GM12878 (cell line): ENCODE data around the gene EXOC3L4. TPM values are rescaled to one million over a fixed set of nuclear protein-coding genes. Genes with fewer than 3 reads are reported as not detected.

Experiments used
- ATAC-seq: fragments of 200-7000 bp; cut with Tn5 transposase; 3 replicates; pipeline ENCODE4 v1.9.1; 2020; ENCODE audit warnings: mild to moderate bottlenecking, moderate library complexity
- BruUV-seq: library from RNA; stranded (reverse); fragments of 400-500 nt; replicated peaks from 2 replicates; lab custom pipeline; 2021; lab: Mats Ljungman, UMichigan
- CTCF ChIA-PET: fragments of 300-600 bp; sonication (Branson Sonifier 250); formaldehyde crosslinking; extraction: SDS; loops from one replicate; lab custom pipeline; 2021; ENCODE audit warnings: inconsistent platforms; lab: Yijun Ruan, JAX
- POLR2A ChIA-PET: fragments of 350-600 bp; formaldehyde crosslinking; extraction: SDS; loops from one replicate; lab custom pipeline; 2021; ENCODE audit warnings: inconsistent platforms; lab: Charles Lee
- RAD21 ChIA-PET: fragments of 300-600 bp; sonication (Branson Sonifier 250); formaldehyde crosslinking; loops from one replicate; lab custom pipeline; 2023; ENCODE audit warnings: antibody characterized with exemption; ENCODE audit not compliant: unreplicated experiment; lab: Charles Lee
- SMC1A ChIA-PET: fragments of 300-600 bp; sonication (Branson Sonifier 250); formaldehyde crosslinking; loops from one replicate; lab custom pipeline; 2023; ENCODE audit not compliant: unreplicated experiment, uncharacterized antibody; lab: Charles Lee
- DNase-seq: peaks from one replicate; pipeline ENCODE4 v3.0.0-alpha.2; 2011; ENCODE audit warnings: low read depth, low spot score
- FAIRE-seq: peaks from 3 replicates; lab custom pipeline; 2011; peaks lifted over from hg19 to GRCh38; lab: Jason Lieb, UNC
- H2AFZ ChIP-seq: 2 replicates; pipeline ENCODE4 v1.6.0; 2011; ENCODE audit warnings: low read depth, low read length, control low read depth; ENCODE audit not compliant: control insufficient read depth
- H3K27ac ChIP-seq: 2 replicates; pipeline ENCODE4 v1.5.1; 2011; ENCODE audit warnings: control low read depth; ENCODE audit not compliant: control insufficient read depth, insufficient read depth
- H3K27me3 ChIP-seq, 2 experiments: replicated peaks in 1 of 2; 2 replicates each; pipeline versions ENCODE4 v1.6.0 to v1.6.1; 2011; ENCODE audit warnings: low read length in 1 of 2; ENCODE audit not compliant: control insufficient read depth in 2 of 2, insufficient read depth in 2 of 2
- H3K36me3 ChIP-seq, 2 experiments: 2 replicates each; pipeline ENCODE4 v1.5.1; 2011; ENCODE audit warnings: low read length in 1 of 2; ENCODE audit not compliant: control insufficient read depth in 2 of 2, insufficient read depth in 2 of 2
- H3K4me1 ChIP-seq: 2 replicates; pipeline ENCODE4 v1.6.1; 2011; ENCODE audit warnings: mild to moderate bottlenecking, low read length, moderate library complexity, mixed read lengths; ENCODE audit not compliant: control insufficient read depth, insufficient read depth
- H3K4me2 ChIP-seq: 2 replicates; pipeline ENCODE4 v1.6.0; 2011; ENCODE audit warnings: control low read depth; ENCODE audit not compliant: control insufficient read depth, insufficient read depth
- H3K4me3 ChIP-seq: fragments of 200-600 bp; sonication (generic); 2 replicates; pipeline ENCODE4 v1.5.1; 2016
- H3K79me2 ChIP-seq: 2 replicates; pipeline ENCODE4 v1.6.0; 2011; ENCODE audit warnings: low read length; ENCODE audit not compliant: control insufficient read depth, insufficient read depth
- H3K9ac ChIP-seq: 2 replicates; pipeline ENCODE4 v1.8.0; 2011; ENCODE audit warnings: low read length, control low read depth, mixed read lengths; ENCODE audit not compliant: control insufficient read depth, insufficient read depth
- H3K9me3 ChIP-seq: replicated peaks from 3 replicates; pipeline ENCODE4 v1.5.1; 2011; ENCODE audit warnings: mild to moderate bottlenecking, low read length; ENCODE audit not compliant: control insufficient read depth, insufficient read depth
- H4K20me1 ChIP-seq: 2 replicates; pipeline ENCODE4 v1.6.0; 2011; ENCODE audit not compliant: control insufficient read depth, insufficient read depth
- CEBPB ChIP-seq, 2 experiments: fragments of 150-350 bp in 1 of 2; IDR thresholded peaks; 2 replicates each; pipeline ENCODE4 v1.6.1; 2012 to 2014; ENCODE audit warnings: low read depth in 2 of 2, low read length in 2 of 2, borderline replicate concordance in 1 of 2, inconsistent platforms in 1 of 2
- CREM ChIP-seq: IDR thresholded peaks from 2 replicates; pipeline ENCODE4 v1.6.1; 2014; ENCODE audit warnings: antibody characterized with exemption, low read depth
- ETV6 ChIP-seq, 2 experiments: fragments of 450-650 bp in 1 of 2; IDR thresholded peaks in 1 of 2; conservative IDR thresholded peaks in 1 of 2; 2 replicates each; pipeline ENCODE4 v1.6.1; 2014; ENCODE audit warnings: antibody characterized with exemption in 1 of 2, borderline replicate concordance in 1 of 2, low read depth in 1 of 2, mild to moderate bottlenecking in 1 of 2, moderate library complexity in 1 of 2
- HCFC1 ChIP-seq: fragments of 150-350 bp; IDR thresholded peaks from 2 replicates; pipeline ENCODE4 v1.6.1; 2014; ENCODE audit warnings: low read length
- NRF1 ChIP-seq: conservative IDR thresholded peaks from 2 replicates; pipeline ENCODE4 v1.6.1; 2011; ENCODE audit warnings: mild to moderate bottlenecking, low read depth, low read length, improper control_type of control experiment
- SMC3 ChIP-seq: IDR thresholded peaks from 2 replicates; pipeline ENCODE4 v1.6.1; 2011; ENCODE audit warnings: low read length, improper control_type of control experiment, borderline replicate concordance
- WGBS: methylation state at CpG from one replicate; pipeline ENCODE4 v1.1.6; 2016; ENCODE audit warnings: low lambda C conversion rate; ENCODE audit not compliant: insufficient replicate concordance, insufficient coverage; ENCODE audit errors: missing lambda C conversion rate; 5-methylcytosine and 5-hydroxymethylcytosine counted together
- in situ Hi-C: fragments of 300-500 bp; cut with MboI; formaldehyde crosslinking; loops from 9 replicates; pipeline ENCODE4 v1.14.3; 2018; ENCODE audit warnings: mixed read lengths
- intact Hi-C: fragments of 100-400 bp; cut with micrococcal nuclease; formaldehyde crosslinking; loops from one replicate; pipeline ENCODE4 v1.14.2; 2022; ENCODE audit not compliant: unreplicated experiment
- polyA plus RNA-seq, 11 experiments: library from polyadenylated mRNA; depleted of rRNA in 4 of 11; unstranded in 6 of 11; stranded (reverse) in 5 of 11; fragments of >200 nt; fragmentation: Nextera tagmentation in 4 of 11; fragmentation: Illumina TruSeq in 1 of 11; extraction: Ambion mirVana in 4 of 11; extraction: Trizol in 1 of 11; gene quantifications; 1 replicate in 1 of 11; 2 replicates in 10 of 11; pipeline versions ENCODE4 v1.2.1 to v1.2.3, GENCODE V29; 2011 to 2016; ENCODE audit warnings: inconsistent platforms in 2 of 11, missing spikeins in 2 of 11, low read depth in 1 of 11
- total RNA-seq, 4 experiments: library from RNA; depleted of rRNA in 3 of 4; stranded (reverse); fragments of >200 nt in 3 of 4; fragmentation: Illumina TruSeq in 1 of 4; extraction: Trizol in 1 of 4; gene quantifications; 2 replicates each; pipeline versions ENCODE4 v1.2.1 to v1.2.3, GENCODE V29; 2013 to 2021
- TF ChIP-seq, protein P1 (sequence below): fragments of 450-650 bp; IDR thresholded peaks from 2 replicates; pipeline ENCODE4 v1.6.1; 2017; ENCODE audit warnings: antibody characterized with exemption, mild to moderate bottlenecking, moderate library complexity
- TF ChIP-seq, protein P2 (sequence below): fragments of 150-350 bp; IDR thresholded peaks from 2 replicates; pipeline ENCODE4 v1.6.1; 2016; ENCODE audit warnings: low read depth, low read length

EXOC3L4 gene
- total and polyA plus RNA-seq, 10 of the 15 experiments (the other 5 are each of a cell fraction or from before 2014, with no cell fraction given), result not detected

DNA sequence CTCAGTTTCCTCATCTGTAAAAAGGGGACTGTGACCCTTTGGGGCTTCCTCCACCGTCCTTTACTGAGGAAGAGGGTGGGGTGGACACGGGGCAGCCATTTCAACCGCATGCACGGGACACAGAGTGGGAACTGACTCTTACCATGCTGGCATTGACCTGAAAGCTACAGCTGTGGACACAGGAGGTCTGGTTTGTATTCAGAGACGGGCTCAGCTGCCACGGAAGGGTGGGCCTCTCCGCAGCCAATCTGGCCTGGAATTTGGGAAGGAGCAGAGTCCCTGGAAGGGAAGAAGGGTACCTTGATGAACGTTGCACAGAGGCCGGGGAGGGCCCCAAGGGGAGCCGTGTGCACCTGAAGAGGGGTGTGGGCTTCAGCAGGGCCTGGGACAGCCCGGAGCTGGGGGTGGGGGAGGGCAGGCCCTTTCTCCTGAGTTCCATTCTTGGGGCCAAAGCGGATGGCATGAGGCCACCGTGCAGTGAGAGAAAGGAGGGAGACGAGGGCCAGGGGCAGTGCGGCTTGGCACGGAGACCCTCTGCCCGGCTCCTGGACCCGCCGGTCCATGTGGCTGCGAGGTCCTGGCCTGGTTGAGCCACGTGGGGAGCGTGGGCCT lies 43.3 kb downstream of the EXOC3L4 start (continued):
- no peak for TF ChIP-seq NRF1
- no peak for TF ChIP-seq CEBPB (IDR thresholded peaks at IDR 0.05; ENCODE audit: borderline replicate concordance in 1 of 2, low read depth in 2 of 2, low read length in 2 of 2)
- no peak for TF ChIP-seq SMC3

DNA sequence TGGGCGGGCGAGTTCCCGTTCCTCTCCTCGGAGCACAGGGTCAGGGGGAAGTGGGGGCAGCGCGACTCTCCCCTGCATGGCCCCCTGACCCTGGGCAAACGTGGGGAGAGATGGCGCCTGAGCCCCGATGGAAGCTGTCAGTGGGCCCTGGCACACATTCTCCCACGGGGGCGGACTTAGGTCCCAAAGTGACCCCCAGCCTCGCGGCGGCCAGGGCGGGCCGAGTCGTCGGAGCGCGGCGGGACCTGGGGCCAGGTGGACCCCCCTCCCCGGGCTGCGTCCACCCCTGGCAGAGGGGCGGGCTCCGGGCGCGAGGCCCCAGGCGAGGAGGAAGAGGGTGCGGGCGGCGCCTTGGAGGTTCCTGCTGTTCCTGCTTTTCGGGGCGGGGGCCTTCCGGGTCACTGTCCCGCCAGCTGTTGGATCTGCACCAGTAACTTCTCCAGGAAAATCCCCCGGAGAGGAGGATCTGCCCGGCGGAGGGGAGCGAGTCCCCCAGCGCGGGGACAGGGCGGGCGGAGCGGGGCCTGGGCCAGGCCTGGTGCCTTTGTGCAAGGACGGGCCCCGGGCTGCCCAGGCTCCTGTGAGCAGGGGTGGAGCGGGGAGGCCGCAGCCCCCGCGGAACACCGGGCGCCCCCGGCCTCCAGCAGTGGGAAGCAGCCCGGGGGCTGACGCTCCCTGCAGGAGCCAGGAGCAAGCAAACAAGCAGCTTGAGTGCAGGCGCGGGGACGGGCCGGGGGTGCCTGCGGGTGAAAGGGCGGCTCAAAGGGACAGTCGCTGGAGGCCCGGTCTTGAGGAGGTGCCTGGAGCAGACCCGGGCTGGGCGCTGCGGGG lies 44.0 kb downstream of the EXOC3L4 start:
- no peak overlapping the region for H3K9ac ChIP-seq
- FAIRE-seq, result no peak
- TF ChIP-seq, protein P1, sequence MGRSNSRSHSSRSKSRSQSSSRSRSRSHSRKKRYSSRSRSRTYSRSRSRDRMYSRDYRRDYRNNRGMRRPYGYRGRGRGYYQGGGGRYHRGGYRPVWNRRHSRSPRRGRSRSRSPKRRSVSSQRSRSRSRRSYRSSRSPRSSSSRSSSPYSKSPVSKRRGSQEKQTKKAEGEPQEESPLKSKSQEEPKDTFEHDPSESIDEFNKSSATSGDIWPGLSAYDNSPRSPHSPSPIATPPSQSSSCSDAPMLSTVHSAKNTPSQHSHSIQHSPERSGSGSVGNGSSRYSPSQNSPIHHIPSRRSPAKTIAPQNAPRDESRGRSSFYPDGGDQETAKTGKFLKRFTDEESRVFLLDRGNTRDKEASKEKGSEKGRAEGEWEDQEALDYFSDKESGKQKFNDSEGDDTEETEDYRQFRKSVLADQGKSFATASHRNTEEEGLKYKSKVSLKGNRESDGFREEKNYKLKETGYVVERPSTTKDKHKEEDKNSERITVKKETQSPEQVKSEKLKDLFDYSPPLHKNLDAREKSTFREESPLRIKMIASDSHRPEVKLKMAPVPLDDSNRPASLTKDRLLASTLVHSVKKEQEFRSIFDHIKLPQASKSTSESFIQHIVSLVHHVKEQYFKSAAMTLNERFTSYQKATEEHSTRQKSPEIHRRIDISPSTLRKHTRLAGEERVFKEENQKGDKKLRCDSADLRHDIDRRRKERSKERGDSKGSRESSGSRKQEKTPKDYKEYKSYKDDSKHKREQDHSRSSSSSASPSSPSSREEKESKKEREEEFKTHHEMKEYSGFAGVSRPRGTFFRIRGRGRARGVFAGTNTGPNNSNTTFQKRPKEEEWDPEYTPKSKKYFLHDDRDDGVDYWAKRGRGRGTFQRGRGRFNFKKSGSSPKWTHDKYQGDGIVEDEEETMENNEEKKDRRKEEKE, result no peak
- no peak for TF ChIP-seq HCFC1
- TF ChIP-seq ETV6 (conservative IDR thresholded peaks at IDR 0.05 in 1 of 2, IDR thresholded peaks at IDR 0.05 in 1 of 2; ENCODE audit: borderline replicate concordance in 1 of 2, low read depth in 1 of 2), result no peak
- TF ChIP-seq, protein P2, sequence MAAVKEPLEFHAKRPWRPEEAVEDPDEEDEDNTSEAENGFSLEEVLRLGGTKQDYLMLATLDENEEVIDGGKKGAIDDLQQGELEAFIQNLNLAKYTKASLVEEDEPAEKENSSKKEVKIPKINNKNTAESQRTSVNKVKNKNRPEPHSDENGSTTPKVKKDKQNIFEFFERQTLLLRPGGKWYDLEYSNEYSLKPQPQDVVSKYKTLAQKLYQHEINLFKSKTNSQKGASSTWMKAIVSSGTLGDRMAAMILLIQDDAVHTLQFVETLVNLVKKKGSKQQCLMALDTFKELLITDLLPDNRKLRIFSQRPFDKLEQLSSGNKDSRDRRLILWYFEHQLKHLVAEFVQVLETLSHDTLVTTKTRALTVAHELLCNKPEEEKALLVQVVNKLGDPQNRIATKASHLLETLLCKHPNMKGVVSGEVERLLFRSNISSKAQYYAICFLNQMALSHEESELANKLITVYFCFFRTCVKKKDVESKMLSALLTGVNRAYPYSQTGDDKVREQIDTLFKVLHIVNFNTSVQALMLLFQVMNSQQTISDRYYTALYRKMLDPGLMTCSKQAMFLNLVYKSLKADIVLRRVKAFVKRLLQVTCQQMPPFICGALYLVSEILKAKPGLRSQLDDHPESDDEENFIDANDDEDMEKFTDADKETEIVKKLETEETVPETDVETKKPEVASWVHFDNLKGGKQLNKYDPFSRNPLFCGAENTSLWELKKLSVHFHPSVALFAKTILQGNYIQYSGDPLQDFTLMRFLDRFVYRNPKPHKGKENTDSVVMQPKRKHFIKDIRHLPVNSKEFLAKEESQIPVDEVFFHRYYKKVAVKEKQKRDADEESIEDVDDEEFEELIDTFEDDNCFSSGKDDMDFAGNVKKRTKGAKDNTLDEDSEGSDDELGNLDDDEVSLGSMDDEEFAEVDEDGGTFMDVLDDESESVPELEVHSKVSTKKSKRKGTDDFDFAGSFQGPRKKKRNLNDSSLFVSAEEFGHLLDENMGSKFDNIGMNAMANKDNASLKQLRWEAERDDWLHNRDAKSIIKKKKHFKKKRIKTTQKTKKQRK, result no peak
- TF ChIP-seq CREM, result no peak

More for the DNA sequence above, 44.0 kb downstream of the EXOC3L4 start:
- BruUV-seq, result no TSS peak
- H3K27me3 ChIP-seq, result no peaks in the 10 kb centered on the region
- no peak overlapping the region for H3K27ac ChIP-seq
- H3K4me2 ChIP-seq, result no peak overlapping the region
- no peak overlapping the region for H3K4me3 ChIP-seq
- no peaks in the 10 kb centered on the region for H4K20me1 ChIP-seq
- H3K79me2 ChIP-seq, result no peaks in the 10 kb centered on the region
- no peaks in the 10 kb centered on the region for H3K9me3 ChIP-seq
- POLR2A ChIA-PET, result interaction anchor here (0.9 kb wide), 1 partner anchor 14 kb away, joined by 3 read pairs; no protein-coding TSS in a partner anchor
- CTCF ChIA-PET, result interaction anchor here (8.6 kb wide), 1 partner anchor 33 kb away, joined by 176 read pairs; no protein-coding TSS in a partner anchor
- H3K4me1 ChIP-seq, result peaks cover 16% of the 10 kb centered on the region
- in situ Hi-C loops (no loop called here), intact Hi-C loops (no loop called here)
- WGBS, result 82% methylated on average over 29 of the region's 66 CpGs
- H2AFZ ChIP-seq, result no peak overlapping the region
- RAD21 ChIA-PET, result interaction anchor here (0.7 to 5.3 kb wide), 2 partner anchors 33 to 262 kb away, joined by 4 to 120 read pairs; no protein-coding TSS in a partner anchor
- DNase-seq (no peak), ATAC-seq (no peak)
- H3K36me3 ChIP-seq, result peaks cover 0 to 4% of the 10 kb centered on the region in 2 experiments; a peak in 1 of 4 replicates
- SMC1A ChIA-PET, result no interaction called here
